WTC11 (cell line): ENCODE results near the gene CCDC92.

ENCODE experiments used
- ATF1 ChIP-seq: sonication (generic); formaldehyde crosslinking; IDR thresholded peaks from 2 replicates; pipeline ENCODE4 v1.8.1; 2023; ENCODE audit warnings: mild to moderate bottlenecking, moderate library complexity, missing genetic modification reagents
- ATF3 ChIP-seq: sonication (generic); formaldehyde crosslinking; conservative IDR thresholded peaks from 2 replicates; pipeline ENCODE4 v1.8.1; 2022; ENCODE audit warnings: mild to moderate bottlenecking, missing genetic modification reagents
- HMGXB4 ChIP-seq: sonication (generic); formaldehyde crosslinking; IDR thresholded peaks from 2 replicates; pipeline ENCODE4 v1.8.1; 2023; ENCODE audit warnings: mild to moderate bottlenecking, moderate library complexity, missing genetic modification reagents
- IRF1 ChIP-seq: sonication (generic); formaldehyde crosslinking; IDR thresholded peaks from 2 replicates; pipeline ENCODE4 v1.8.0; 2023; ENCODE audit warnings: missing genetic modification reagents
- MAX ChIP-seq: sonication (generic); formaldehyde crosslinking; IDR thresholded peaks from 2 replicates; pipeline ENCODE4 v1.8.0; 2022; ENCODE audit warnings: mild to moderate bottlenecking, missing genetic modification reagents
- NR2C2 ChIP-seq: sonication (generic); formaldehyde crosslinking; IDR thresholded peaks from 2 replicates; pipeline ENCODE4 v1.8.0; 2022; ENCODE audit warnings: mild to moderate bottlenecking, missing genetic modification reagents
- RELA ChIP-seq: sonication (generic); formaldehyde crosslinking; IDR thresholded peaks from 2 replicates; pipeline ENCODE4 v1.8.1; 2022; ENCODE audit warnings: missing genetic modification reagents, mild to moderate bottlenecking, borderline replicate concordance
- STAT6 ChIP-seq: sonication (generic); formaldehyde crosslinking; conservative IDR thresholded peaks from 2 replicates; pipeline ENCODE4 v1.8.1; 2023; ENCODE audit warnings: mild to moderate bottlenecking, low read depth, missing genetic modification reagents, moderate library complexity
- TCF7 ChIP-seq: sonication (generic); formaldehyde crosslinking; IDR thresholded peaks from 2 replicates; pipeline ENCODE4 v1.8.0; 2022; ENCODE audit warnings: mild to moderate bottlenecking, low read depth, missing genetic modification reagents, moderate library complexity
- TF ChIP-seq, protein P1 (sequence below): fragments of 200-600 bp; IDR thresholded peaks from 2 replicates; pipeline ENCODE4 v1.8.0; 2022; ENCODE audit warnings: antibody characterized with exemption

DNA sequence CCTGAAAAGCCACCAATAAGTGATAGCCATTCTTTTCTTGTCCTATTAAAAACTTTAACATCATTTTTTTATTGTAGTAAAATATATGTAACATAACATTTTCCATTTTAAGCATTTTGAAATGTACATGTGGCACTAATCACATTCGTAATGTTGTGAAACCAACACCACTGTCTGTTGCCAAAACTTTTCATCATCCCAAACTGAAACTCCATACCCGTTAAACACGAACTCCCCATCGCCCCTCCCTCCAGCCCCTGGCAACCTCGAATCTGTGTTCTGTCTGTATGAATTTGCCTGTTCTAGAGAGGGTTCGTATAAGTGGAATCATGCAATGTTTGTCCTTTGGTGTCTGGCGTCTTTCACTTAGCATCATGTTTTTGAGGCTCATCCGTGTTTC is 75.9 kb downstream of the CCDC92 start:
- TF ChIP-seq TCF7 (CRISPR knock-in tag) (no peak), IRF1 (CRISPR knock-in tag) (no peak), STAT6 (no peak), HMGXB4 (CRISPR knock-in tag) (no peak), MAX (CRISPR knock-in tag) (no peak), RELA (CRISPR knock-in tag) (no peak), ATF3 (no peak), ATF1 (CRISPR knock-in tag) (no peak), NR2C2 (no peak)
- TF ChIP-seq, protein P1, sequence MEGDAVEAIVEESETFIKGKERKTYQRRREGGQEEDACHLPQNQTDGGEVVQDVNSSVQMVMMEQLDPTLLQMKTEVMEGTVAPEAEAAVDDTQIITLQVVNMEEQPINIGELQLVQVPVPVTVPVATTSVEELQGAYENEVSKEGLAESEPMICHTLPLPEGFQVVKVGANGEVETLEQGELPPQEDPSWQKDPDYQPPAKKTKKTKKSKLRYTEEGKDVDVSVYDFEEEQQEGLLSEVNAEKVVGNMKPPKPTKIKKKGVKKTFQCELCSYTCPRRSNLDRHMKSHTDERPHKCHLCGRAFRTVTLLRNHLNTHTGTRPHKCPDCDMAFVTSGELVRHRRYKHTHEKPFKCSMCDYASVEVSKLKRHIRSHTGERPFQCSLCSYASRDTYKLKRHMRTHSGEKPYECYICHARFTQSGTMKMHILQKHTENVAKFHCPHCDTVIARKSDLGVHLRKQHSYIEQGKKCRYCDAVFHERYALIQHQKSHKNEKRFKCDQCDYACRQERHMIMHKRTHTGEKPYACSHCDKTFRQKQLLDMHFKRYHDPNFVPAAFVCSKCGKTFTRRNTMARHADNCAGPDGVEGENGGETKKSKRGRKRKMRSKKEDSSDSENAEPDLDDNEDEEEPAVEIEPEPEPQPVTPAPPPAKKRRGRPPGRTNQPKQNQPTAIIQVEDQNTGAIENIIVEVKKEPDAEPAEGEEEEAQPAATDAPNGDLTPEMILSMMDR = no peak
